Mammary epithelial cell (primary cell): ENCODE results near the gene EHD4.

Source experiments
- CTCF ChIP-seq, 2 donors: IDR thresholded peaks in 1 of 2; conservative IDR thresholded peaks in 1 of 2; 2 replicates each; pipeline ENCODE4 v1.5.1; 2011 to 2012; ENCODE audit warnings: inconsistent platforms in 2 of 2, low read length in 2 of 2, mild to moderate bottlenecking in 2 of 2, control low read depth in 1 of 2, low read depth in 1 of 2; ENCODE audit not compliant: insufficient read depth in 1 of 2; ENCODE audit errors: extremely low read depth in 1 of 2
- EZH2 ChIP-seq: IDR thresholded peaks from 2 replicates; pipeline ENCODE4 v1.6.1; 2012; ENCODE audit warnings: low read length, inconsistent platforms, borderline replicate concordance

DNA sequence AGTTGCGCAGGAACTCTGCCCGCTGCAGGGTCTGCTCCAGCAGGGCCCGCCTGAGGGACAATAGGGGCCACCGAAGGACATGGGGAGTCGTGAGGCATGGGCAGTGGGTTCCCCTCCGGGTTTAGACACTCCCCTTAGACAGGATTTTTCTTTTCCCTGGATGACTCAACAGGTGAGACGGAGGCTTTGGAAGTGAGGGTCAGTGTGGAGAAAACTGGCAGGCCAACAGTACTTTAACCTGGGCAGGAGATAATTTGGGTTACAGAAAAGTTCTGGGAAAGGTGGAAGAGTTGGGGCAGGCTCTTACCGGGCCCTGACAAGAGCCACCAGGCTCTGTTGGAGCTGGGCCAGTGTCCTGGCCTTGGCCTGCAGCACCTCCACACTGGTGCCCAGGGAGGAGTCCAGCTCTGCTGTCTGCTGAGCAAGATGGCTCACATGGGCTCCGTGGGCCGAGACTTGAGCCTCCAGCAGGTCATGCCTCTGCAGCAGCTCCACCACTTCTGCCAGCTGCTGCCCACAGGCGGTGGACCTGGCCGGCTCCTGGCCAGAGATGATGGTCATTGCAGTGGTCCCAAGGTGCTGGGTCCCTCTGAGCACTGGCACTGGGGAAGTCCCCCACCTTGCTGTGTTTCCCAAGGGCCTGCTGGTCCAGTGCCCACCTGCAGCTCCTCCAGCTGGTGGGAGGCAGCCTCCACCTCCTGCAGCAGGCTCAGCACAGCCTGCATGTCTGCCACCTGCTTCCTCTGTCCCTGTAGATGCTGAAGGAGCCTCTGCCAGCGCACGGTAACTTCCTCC lies 89.5 kb downstream of the EHD4 start:
- TF ChIP-seq CTCF (conservative IDR thresholded peaks at IDR 0.05 in 1 of 2, IDR thresholded peaks at IDR 0.05 in 1 of 2; ENCODE audit: extremely low read depth in 1 of 2, insufficient read depth in 1 of 2, low read depth in 1 of 2, low read length in 2 of 2), result no peak
- no peak for TF ChIP-seq EZH2
